Right atrium auricular region (tissue), 2 donors: ENCODE results near the gene TENM4. TPM values are rescaled to one million over a fixed set of nuclear protein-coding genes. Genes with fewer than 3 reads are reported as not detected.

Experiments
- DNase-seq: peaks from one replicate; pipeline ENCODE4 v3.0.0-alpha.2; 2019; ENCODE audit warnings: low spot score
- H3K27ac ChIP-seq, 2 donors: fragments of 200-600 bp; sonication (generic); 1 replicate in 1 of 2; 2 replicates in 1 of 2; pipeline ENCODE4 v1.5.1; 2016 to 2019
- H3K27me3 ChIP-seq, 2 donors: fragments of 200-600 bp; sonication (generic); one replicate each; pipeline versions ENCODE4 v1.5.1 to v1.6.0; 2017 to 2019
- H3K36me3 ChIP-seq: fragments of 200-600 bp; sonication (generic); one replicate; pipeline ENCODE4 v1.5.1; 2016
- H3K4me1 ChIP-seq, 2 donors: fragments of 200-600 bp; sonication (generic); one replicate each; pipeline versions ENCODE4 v1.5.1 to v1.6.0; 2017 to 2019
- H3K4me3 ChIP-seq, 2 donors: fragments of 200-600 bp; sonication (generic); 1 replicate in 1 of 2; 2 replicates in 1 of 2; pipeline ENCODE4 v1.5.1; 2017 to 2019; ENCODE audit warnings: mild to moderate bottlenecking in 1 of 2, moderate library complexity in 1 of 2
- H3K9me3 ChIP-seq, 2 donors: fragments of 200-600 bp; sonication (generic); one replicate each; pipeline ENCODE4 v1.5.1; 2019
- total RNA-seq, 2 donors: library from RNA; depleted of rRNA; stranded (reverse); fragments of >200 nt; gene quantifications; one replicate each; pipeline ENCODE4 v1.1.0, GENCODE V29; 2016
- TF ChIP-seq, protein P1 (sequence below), 2 donors: fragments of 200-600 bp; sonication (generic); IDR thresholded peaks; one replicate each; pipeline ENCODE4 v1.5.1; 2019; ENCODE audit warnings: antibody characterized with exemption in 2 of 2

The TENM4 gene
- total RNA-seq, 2 donors from 2014 or later, result 0.30 to 0.98 TPM

- Histone ChIP-seq H3K4me1 (no peaks in the 10 kb centered on the region), H3K9me3 (no peaks in the 10 kb centered on the region), H3K27ac (no peak overlapping the region), H3K4me3 (no peak overlapping the region), H3K36me3 (no peaks in the 10 kb centered on the region), H3K27me3 (no peaks in the 10 kb centered on the region)
- TF ChIP-seq, protein P1, sequence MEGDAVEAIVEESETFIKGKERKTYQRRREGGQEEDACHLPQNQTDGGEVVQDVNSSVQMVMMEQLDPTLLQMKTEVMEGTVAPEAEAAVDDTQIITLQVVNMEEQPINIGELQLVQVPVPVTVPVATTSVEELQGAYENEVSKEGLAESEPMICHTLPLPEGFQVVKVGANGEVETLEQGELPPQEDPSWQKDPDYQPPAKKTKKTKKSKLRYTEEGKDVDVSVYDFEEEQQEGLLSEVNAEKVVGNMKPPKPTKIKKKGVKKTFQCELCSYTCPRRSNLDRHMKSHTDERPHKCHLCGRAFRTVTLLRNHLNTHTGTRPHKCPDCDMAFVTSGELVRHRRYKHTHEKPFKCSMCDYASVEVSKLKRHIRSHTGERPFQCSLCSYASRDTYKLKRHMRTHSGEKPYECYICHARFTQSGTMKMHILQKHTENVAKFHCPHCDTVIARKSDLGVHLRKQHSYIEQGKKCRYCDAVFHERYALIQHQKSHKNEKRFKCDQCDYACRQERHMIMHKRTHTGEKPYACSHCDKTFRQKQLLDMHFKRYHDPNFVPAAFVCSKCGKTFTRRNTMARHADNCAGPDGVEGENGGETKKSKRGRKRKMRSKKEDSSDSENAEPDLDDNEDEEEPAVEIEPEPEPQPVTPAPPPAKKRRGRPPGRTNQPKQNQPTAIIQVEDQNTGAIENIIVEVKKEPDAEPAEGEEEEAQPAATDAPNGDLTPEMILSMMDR (IDR thresholded peaks at IDR 0.05), result no peak
- no peak for DNase-seq
Observed at GRCh38 chr11:79083352-79083751, 357.5 kb downstream of the TENM4 start.

DNA sequence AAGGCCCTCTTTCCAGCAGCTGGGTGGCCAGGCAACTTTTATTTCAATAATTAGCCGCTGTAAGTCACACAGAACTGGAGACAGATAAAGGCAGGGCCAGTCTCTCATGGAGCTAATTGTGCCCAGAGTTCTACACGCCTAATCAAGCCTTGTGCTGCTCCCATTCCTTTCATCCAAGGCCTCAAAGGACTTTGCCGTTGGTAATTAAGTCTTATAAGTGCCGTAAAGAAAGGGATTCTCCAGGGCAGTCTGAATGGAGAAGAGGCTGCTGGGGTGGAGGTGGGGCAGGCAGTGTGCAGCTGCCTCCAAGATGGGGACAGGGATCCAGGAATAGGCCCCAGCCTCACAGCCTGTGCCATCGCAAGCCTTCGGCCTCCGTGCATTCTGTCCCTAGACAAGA lies 357.9 kb downstream of the TENM4 start:
- no peak for DNase-seq
- TF ChIP-seq, protein P1 (IDR thresholded peaks at IDR 0.05), result no peak
- H3K9me3 ChIP-seq, result no peaks in the 10 kb centered on the region
- no peaks in the 10 kb centered on the region for H3K36me3 ChIP-seq
- H3K27ac ChIP-seq, result no peak overlapping the region
- H3K4me1 ChIP-seq, result no peaks in the 10 kb centered on the region
- no peak overlapping the region for H3K4me3 ChIP-seq
- H3K27me3 ChIP-seq, result no peaks in the 10 kb centered on the region

- Histone ChIP-seq H3K27me3 (no peaks in the 10 kb centered on the region), H3K36me3 (no peaks in the 10 kb centered on the region), H3K9me3 (no peaks in the 10 kb centered on the region), H3K27ac (no peak overlapping the region), H3K4me3 (no peak overlapping the region), H3K4me1 (no peaks in the 10 kb centered on the region)
- DNase-seq, result no peak
- TF ChIP-seq, protein P1 (IDR thresholded peaks at IDR 0.05), result no peak
Observed at GRCh38 chr11:79082280-79082679, 358.6 kb downstream of the TENM4 start.

DNA sequence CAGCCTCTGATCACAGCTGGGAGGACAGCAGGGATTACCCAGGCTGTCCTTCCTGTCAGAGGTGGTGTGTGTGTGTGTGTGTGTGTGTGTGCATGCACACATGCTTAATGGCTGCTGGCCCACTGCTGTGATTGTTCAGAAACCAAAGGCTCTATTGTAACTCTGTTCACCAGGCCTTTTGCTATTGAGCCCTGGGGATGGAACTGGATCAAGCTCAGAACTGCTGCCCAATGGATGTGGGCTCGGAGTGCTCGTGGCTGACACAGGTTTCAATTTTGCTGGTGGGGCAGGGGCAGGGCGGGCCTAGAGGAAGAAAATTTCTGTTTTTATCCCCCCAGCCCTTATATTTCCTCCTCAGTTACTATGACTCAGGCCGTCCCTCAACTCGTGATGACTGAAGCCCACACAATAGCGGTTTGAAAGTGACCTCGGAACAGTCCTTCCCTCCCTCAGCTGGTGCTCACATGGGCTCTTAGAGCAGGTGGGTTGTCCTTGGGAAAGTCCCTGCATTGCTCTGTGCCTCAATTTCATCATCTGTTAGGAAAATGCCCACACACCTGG lies 359.3 kb downstream of the TENM4 start:
- DNase-seq, result no peak
- H3K27ac ChIP-seq, result no peak overlapping the region
- H3K9me3 ChIP-seq, result no peaks in the 10 kb centered on the region

GRCh38 chr11:79080551-79080950 lies 360.3 kb downstream of the TENM4 start:
- Histone ChIP-seq H3K4me1 (no peaks in the 10 kb centered on the region), H3K9me3 (no peaks in the 10 kb centered on the region), H3K36me3 (no peaks in the 10 kb centered on the region), H3K27me3 (no peaks in the 10 kb centered on the region), H3K4me3 (no peak overlapping the region), H3K27ac (no peak overlapping the region)
- TF ChIP-seq, protein P1 (IDR thresholded peaks at IDR 0.05), result no peak
- DNase-seq, result no peak

More for the DNA sequence above, 359.3 kb downstream of the TENM4 start:
- Histone ChIP-seq H3K4me3 (no peak overlapping the region), H3K4me1 (no peaks in the 10 kb centered on the region), H3K36me3 (no peaks in the 10 kb centered on the region), H3K27me3 (no peaks in the 10 kb centered on the region)
- TF ChIP-seq, protein P1 (IDR thresholded peaks at IDR 0.05), result no peak

DNA sequence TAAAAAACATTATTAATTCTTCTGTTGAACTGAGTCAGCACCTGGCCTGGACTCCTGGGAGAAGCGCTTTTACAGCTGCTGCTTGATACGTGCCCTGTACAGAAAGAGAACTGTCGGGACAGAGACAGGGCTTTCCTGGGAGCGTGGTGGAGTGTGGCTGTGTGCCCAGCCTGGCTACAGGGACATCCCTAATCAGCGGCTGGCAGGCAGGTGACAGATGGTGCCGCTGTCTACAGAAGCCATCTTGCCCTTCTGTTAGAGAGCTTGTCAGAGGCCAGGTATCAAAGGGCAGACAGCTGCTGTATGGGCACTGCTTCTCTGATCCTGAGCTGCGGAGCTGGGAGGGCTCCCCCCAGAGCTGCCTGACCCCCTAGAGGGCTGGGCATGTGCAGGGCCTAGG lies 361.8 kb downstream of the TENM4 start:
- no peak overlapping the region for H3K4me3 ChIP-seq
- no peak for DNase-seq

More for the DNA sequence above, 361.8 kb downstream of the TENM4 start:
- Histone ChIP-seq H3K4me1 (no peaks in the 10 kb centered on the region), H3K27ac (no peak overlapping the region), H3K9me3 (no peaks in the 10 kb centered on the region), H3K27me3 (no peaks in the 10 kb centered on the region), H3K36me3 (no peaks in the 10 kb centered on the region)
- TF ChIP-seq, protein P1 (IDR thresholded peaks at IDR 0.05), result no peak
